ENCODE data around the gene TUBA4A. TPM values are rescaled to one million over a fixed set of nuclear protein-coding genes. Genes with fewer than 3 reads are reported as not detected.

Gene TUBA4A
- total RNA-seq, 2 donors from 2014 or later, result 20.4 to 84.6 TPM

DNA sequence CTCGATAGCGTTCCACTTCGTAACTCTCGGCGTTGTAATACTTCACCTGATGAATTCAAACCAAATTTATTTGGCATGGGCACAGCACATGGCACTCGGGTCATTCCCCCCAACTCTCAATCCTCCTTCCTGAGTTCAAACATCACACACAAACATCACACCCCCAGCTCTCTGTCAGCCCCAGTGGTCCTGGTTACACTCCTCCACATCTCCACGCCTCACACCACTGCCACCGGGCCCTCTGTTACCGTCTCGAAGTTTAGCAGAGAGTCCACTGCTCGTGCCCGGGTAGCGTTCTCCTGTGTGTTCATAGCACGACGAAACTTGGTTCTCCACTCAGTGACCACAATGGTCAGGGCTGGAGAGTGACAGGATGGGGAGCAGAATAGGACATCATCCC lies 39.6 kb downstream of the TUBA4A start:
- Histone ChIP-seq H3K36me3 (peaks cover 25% of the 10 kb centered on the region), H3K9me3 (no peaks in the 10 kb centered on the region), H3K27me3 (replicated peaks; ENCODE audit: insufficient read depth) (no peaks in the 10 kb centered on the region), H3K4me3 (no peak overlapping the region), H3K27ac (no peak overlapping the region), H3K4me1 (ENCODE audit: control insufficient read depth in 1 of 2, low read depth in 2 of 2) (peaks cover 10 to 28% of the 10 kb centered on the region in 2 donors)
- ATAC-seq (ENCODE audit: insufficient number of reproducible peaks, low FRiP score, low read depth), result no peak
- DNase-seq (ENCODE audit: low spot score), result no peak
- TF ChIP-seq, protein P1, sequence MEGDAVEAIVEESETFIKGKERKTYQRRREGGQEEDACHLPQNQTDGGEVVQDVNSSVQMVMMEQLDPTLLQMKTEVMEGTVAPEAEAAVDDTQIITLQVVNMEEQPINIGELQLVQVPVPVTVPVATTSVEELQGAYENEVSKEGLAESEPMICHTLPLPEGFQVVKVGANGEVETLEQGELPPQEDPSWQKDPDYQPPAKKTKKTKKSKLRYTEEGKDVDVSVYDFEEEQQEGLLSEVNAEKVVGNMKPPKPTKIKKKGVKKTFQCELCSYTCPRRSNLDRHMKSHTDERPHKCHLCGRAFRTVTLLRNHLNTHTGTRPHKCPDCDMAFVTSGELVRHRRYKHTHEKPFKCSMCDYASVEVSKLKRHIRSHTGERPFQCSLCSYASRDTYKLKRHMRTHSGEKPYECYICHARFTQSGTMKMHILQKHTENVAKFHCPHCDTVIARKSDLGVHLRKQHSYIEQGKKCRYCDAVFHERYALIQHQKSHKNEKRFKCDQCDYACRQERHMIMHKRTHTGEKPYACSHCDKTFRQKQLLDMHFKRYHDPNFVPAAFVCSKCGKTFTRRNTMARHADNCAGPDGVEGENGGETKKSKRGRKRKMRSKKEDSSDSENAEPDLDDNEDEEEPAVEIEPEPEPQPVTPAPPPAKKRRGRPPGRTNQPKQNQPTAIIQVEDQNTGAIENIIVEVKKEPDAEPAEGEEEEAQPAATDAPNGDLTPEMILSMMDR (IDR thresholded peaks at IDR 0.05), result no peak

DNA sequence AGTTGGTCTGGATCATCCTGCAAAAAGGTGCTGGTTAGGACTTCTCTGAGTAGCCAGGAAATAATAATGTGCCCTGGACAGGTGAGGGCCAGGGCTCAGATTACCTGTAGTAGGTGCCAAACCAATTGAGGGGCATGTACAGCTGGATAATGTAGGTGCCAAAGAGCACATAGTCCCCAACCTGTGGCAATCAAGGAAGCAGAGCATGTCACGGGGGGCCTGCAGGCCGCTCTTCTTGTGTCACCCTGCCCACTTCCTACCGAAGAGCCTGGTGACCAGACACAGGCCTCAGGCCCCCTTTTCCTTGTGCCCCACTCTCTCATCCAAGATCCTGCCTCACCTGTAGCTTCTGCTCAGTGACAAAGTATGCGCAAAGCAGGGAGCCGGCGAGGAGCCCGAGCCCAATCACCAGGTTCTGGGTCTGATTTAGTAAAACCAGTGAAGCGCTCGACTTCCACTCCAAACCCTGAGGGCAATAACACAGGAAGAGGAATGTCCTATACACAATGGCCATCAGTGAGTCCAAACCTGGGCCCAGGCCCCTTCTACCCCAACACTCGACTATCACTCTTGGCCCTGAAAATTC lies 40.1 kb downstream of the TUBA4A start:
- Histone ChIP-seq H3K27ac (no peak overlapping the region), H3K36me3 (peaks cover 25% of the 10 kb centered on the region), H3K4me3 (no peak overlapping the region), H3K4me1 (ENCODE audit: control insufficient read depth in 1 of 2, low read depth in 2 of 2) (peaks cover 8 to 31% of the 10 kb centered on the region in 2 donors), H3K27me3 (replicated peaks; ENCODE audit: insufficient read depth) (no peaks in the 10 kb centered on the region), H3K9me3 (no peaks in the 10 kb centered on the region)
- TF ChIP-seq, protein P1 (IDR thresholded peaks at IDR 0.05), result no peak
- ATAC-seq (ENCODE audit: insufficient number of reproducible peaks, low FRiP score, low read depth) (no peak), DNase-seq (ENCODE audit: low spot score) (no peak)

DNA sequence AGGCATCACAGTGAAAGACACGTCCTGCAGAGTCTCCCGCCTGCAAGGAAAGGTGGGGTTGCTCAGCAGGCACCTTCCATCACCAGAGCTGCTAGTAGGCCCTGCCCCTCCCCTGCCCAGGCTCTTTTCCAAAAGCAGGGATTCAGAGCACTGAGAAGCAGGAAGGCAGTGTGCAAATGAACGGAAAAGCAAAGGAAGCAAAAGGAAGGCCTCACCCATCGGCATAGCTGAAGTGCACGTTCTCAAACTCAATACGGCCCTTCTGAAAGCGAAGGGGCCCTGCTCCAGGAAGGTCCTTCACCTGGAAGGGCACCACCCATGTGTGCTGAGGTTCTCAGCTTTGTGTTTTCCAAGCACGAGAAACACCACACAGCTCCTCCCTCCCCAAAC lies 40.7 kb downstream of the TUBA4A start:
- no peak overlapping the region for H3K27ac ChIP-seq
- no peak overlapping the region for H3K4me3 ChIP-seq
- TF ChIP-seq, protein P1 (IDR thresholded peaks at IDR 0.05), result no peak
- no peak for ATAC-seq (ENCODE audit: insufficient number of reproducible peaks, low FRiP score, low read depth)
- no peak for DNase-seq (ENCODE audit: low spot score)
- peaks cover 25% of the 10 kb centered on the region for H3K36me3 ChIP-seq
- H3K9me3 ChIP-seq, result no peaks in the 10 kb centered on the region
- H3K4me1 ChIP-seq (ENCODE audit: control insufficient read depth in 1 of 2, low read depth in 2 of 2), result peaks cover 11 to 31% of the 10 kb centered on the region in 2 donors
- H3K27me3 ChIP-seq (replicated peaks; ENCODE audit: insufficient read depth), result no peaks in the 10 kb centered on the region

DNA sequence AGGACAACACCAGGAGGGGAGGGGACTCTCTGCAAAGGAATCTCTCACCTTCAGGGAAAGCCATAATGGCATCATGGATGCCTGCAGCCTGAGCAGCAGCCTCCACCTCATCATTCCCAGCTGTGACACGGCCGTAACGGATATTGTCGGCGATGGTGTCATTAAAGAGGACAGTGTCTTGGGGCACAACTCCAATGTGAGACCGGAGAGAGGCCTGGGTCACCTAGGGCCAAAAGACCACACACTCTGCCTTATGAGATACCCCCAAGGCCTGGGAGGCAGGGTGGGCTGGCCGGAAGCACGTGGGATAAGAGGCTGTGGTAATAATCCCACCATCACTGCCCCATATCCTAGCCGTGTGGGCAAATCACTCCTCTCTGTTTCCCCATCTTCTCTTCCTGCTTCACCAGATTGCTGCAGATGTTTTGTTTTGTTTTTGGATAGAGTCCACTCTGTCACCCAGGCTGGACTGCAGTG lies 42.8 kb downstream of the TUBA4A start:
- Histone ChIP-seq H3K27me3 (replicated peaks; ENCODE audit: insufficient read depth) (no peaks in the 10 kb centered on the region), H3K9me3 (no peaks in the 10 kb centered on the region), H3K4me1 (ENCODE audit: control insufficient read depth in 1 of 2, low read depth in 2 of 2) (peaks cover 13 to 22% of the 10 kb centered on the region in 2 donors), H3K4me3 (no peak overlapping the region), H3K36me3 (peaks cover 25% of the 10 kb centered on the region), H3K27ac (no peak overlapping the region)
- DNase-seq (ENCODE audit: low spot score) (no peak), ATAC-seq (ENCODE audit: insufficient number of reproducible peaks, low FRiP score, low read depth) (no peak)
- TF ChIP-seq, protein P1 (IDR thresholded peaks at IDR 0.05), result no peak

DNA sequence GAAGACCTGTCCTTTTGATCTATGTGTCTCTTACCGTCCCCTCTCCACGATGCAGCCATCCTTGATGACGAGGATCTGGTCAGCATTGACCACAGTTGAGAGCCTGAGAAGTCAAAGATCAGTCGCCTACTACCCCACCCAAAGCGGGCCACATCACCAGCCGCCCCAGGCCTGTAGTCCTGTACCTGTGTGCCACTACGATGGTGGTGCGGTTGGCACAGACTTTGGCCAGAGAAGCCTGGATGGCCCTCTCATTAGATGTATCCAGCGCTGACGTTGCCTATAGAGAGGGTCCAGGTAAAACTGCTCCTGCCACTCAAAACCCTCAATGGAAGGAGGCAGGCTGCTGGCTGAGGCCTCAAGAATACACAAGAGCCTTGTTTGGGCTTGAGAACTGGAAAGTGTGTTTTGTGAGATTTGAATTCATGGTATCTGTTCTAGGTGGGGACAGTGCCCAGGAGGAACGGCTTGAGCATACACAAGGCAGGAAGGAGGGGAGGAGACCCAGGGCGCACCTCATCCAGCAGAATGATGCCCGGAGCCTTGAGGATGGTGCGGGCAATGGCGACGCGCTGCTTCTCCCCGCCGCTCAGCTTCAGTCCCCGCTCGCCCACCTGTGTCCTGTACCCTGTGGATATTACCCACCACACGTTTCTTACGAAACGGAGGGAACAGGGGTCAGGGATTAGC lies 43.4 kb downstream of the TUBA4A start:
- Histone ChIP-seq H3K27me3 (replicated peaks; ENCODE audit: insufficient read depth) (no peaks in the 10 kb centered on the region), H3K4me1 (ENCODE audit: control insufficient read depth in 1 of 2, low read depth in 2 of 2) (peaks cover 15 to 25% of the 10 kb centered on the region in 2 donors), H3K4me3 (no peak overlapping the region), H3K9me3 (no peaks in the 10 kb centered on the region), H3K27ac (no peak overlapping the region), H3K36me3 (peaks cover 25% of the 10 kb centered on the region)
- TF ChIP-seq, protein P1 (IDR thresholded peaks at IDR 0.05), result no peak
- no peak for ATAC-seq (ENCODE audit: insufficient number of reproducible peaks, low FRiP score, low read depth)
- no peak for DNase-seq (ENCODE audit: low spot score)
